Measurements from ENCODE around the gene DGKG.

Gene DGKG

GRCh38 chr3:186317478-186317877 lies 44.6 kb downstream of the DGKG start:
- ChIA-PET CTCF (no interaction called here), POLR2A (ENCODE audit: low non-redundant PET) (no interaction called here)
- H3K27ac ChIP-seq = no peak overlapping the region
- DNase-seq (ENCODE audit: low spot score) = no peak
- TF ChIP-seq CTCF (conservative IDR thresholded peaks at IDR 0.05; ENCODE audit: low read depth) = no peak

GRCh38 chr3:186316666-186317260 lies 45.3 kb downstream of the DGKG start:
- POLR2A ChIA-PET (ENCODE audit: low non-redundant PET) = no interaction called here
- no peak overlapping the region for H3K27ac ChIP-seq
- no peak for TF ChIP-seq CTCF (conservative IDR thresholded peaks at IDR 0.05; ENCODE audit: low read depth)
- CTCF ChIA-PET = interaction anchor here (0.6 kb wide), 1 partner anchor 16 kb away, joined by 5 read pairs; no protein-coding TSS in a partner anchor
- no peak for DNase-seq (ENCODE audit: low spot score)

GRCh38 chr3:186315581-186316354 lies 46.3 kb downstream of the DGKG start:
- ChIA-PET CTCF (interaction anchor here (0.6 kb wide), 1 partner anchor 15 kb away, joined by 5 read pairs; no protein-coding TSS in a partner anchor), POLR2A (ENCODE audit: low non-redundant PET) (no interaction called here)
- no peak overlapping the region for H3K27ac ChIP-seq
- peak; percentile 15 for DNase-seq (ENCODE audit: low spot score)
- TF ChIP-seq CTCF (conservative IDR thresholded peaks at IDR 0.05; ENCODE audit: low read depth) = no peak

- TF ChIP-seq CTCF (conservative IDR thresholded peaks at IDR 0.05; ENCODE audit: low read depth) = no peak
- no peak for DNase-seq (ENCODE audit: low spot score)
- ChIA-PET POLR2A (ENCODE audit: low non-redundant PET) (no interaction called here), CTCF (no interaction called here)
- no peak overlapping the region for H3K27ac ChIP-seq
Observed at GRCh38 chr3:186314896-186315295, 47.1 kb downstream of the DGKG start.

GRCh38 chr3:186311441-186311840 lies 50.6 kb downstream of the DGKG start:
- no peak for DNase-seq (ENCODE audit: low spot score)
- CTCF ChIA-PET = interaction anchor here (0.7 kb wide), 1 partner anchor 233 kb away, joined by 4 read pairs; no protein-coding TSS in a partner anchor
- no peak for TF ChIP-seq CTCF (conservative IDR thresholded peaks at IDR 0.05; ENCODE audit: low read depth)
- H3K27ac ChIP-seq = no peak overlapping the region
- POLR2A ChIA-PET (ENCODE audit: low non-redundant PET) = no interaction called here

GRCh38 chr3:186308549-186308948 lies 53.5 kb downstream of the DGKG start:
- H3K27ac ChIP-seq = no peak overlapping the region
- TF ChIP-seq CTCF (conservative IDR thresholded peaks at IDR 0.05; ENCODE audit: low read depth) = no peak
- ChIA-PET POLR2A (ENCODE audit: low non-redundant PET) (no interaction called here), CTCF (no interaction called here)
- no peak for DNase-seq (ENCODE audit: low spot score)

Measured in RWPE1 (cell line).